ENCODE data around the gene PTPN13. TPM values are rescaled to one million over a fixed set of nuclear protein-coding genes. Genes with fewer than 3 reads are reported as not detected.

PTPN13 gene
- total RNA-seq, 3 donors from 2014 or later: 36.3 to 49.6 (median 41.3) TPM

DNA sequence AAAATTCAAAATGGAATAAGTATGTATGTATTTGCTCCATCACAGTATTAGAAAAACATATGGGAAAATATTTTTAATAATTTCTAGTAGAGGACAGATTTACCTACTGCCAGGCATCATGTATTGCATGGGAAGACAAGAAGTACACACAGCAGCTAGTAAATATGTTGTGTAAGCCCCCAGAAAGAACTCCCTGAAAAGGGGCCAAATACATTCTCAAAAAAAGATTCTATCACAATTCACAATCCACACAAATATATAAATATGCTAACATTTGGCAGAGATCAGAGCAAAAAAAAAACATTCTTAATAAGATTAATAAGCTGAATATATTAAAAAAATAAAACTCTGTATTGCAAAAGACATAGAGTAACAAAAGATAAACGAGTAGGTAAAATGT, 227.0 kb downstream of the PTPN13 start:
- H3K4me3 ChIP-seq: no peak overlapping the region
- DNase-seq (ENCODE audit: low spot score in 2 of 2): no peak
- no peaks in the 10 kb centered on the region for H3K27me3 ChIP-seq
- H3K4me1 ChIP-seq: no peaks in the 10 kb centered on the region
- intact Hi-C loops (cut with DNase I; ENCODE audit: low total_unique reads): no loop called here
- H3K36me3 ChIP-seq: no peaks in the 10 kb centered on the region
- TF ChIP-seq POLR2A (IDR thresholded peaks at IDR 0.05) (no peak), POLR2AphosphoS5 (IDR thresholded peaks at IDR 0.05) (no peak)
- TF ChIP-seq, protein P1, sequence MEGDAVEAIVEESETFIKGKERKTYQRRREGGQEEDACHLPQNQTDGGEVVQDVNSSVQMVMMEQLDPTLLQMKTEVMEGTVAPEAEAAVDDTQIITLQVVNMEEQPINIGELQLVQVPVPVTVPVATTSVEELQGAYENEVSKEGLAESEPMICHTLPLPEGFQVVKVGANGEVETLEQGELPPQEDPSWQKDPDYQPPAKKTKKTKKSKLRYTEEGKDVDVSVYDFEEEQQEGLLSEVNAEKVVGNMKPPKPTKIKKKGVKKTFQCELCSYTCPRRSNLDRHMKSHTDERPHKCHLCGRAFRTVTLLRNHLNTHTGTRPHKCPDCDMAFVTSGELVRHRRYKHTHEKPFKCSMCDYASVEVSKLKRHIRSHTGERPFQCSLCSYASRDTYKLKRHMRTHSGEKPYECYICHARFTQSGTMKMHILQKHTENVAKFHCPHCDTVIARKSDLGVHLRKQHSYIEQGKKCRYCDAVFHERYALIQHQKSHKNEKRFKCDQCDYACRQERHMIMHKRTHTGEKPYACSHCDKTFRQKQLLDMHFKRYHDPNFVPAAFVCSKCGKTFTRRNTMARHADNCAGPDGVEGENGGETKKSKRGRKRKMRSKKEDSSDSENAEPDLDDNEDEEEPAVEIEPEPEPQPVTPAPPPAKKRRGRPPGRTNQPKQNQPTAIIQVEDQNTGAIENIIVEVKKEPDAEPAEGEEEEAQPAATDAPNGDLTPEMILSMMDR (IDR thresholded peaks at IDR 0.05): no peak
- no peaks in the 10 kb centered on the region for H3K9me3 ChIP-seq
- no peak overlapping the region for H3K27ac ChIP-seq

DNA sequence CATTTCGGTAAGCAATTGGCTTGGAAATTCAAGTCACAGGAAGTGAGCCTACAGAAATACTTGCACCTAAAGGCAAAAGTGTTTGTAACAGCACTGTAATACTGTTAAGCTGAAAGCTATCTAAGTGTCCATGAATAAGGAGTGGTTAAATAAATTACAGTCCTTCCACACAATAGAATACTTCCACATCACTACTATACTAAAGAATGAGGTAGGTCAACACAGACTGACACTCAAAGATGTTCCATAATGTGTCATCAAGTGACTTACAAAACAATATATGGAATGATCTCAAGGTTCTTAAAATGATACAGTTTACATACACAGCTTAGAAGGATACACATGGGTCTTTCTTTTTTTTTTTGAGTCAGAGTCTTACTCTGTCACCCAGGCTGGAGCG, 228.0 kb downstream of the PTPN13 start:
- Histone ChIP-seq H3K4me1 (no peaks in the 10 kb centered on the region), H3K27me3 (no peaks in the 10 kb centered on the region), H3K36me3 (no peaks in the 10 kb centered on the region), H3K4me3 (no peak overlapping the region), H3K9me3 (no peaks in the 10 kb centered on the region), H3K27ac (no peak overlapping the region)
- TF ChIP-seq POLR2A (IDR thresholded peaks at IDR 0.05) (no peak), POLR2AphosphoS5 (IDR thresholded peaks at IDR 0.05) (no peak)
- TF ChIP-seq, protein P1 (IDR thresholded peaks at IDR 0.05): no peak
- DNase-seq (ENCODE audit: low spot score in 2 of 2): no peak
- intact Hi-C loops (cut with DNase I; ENCODE audit: low total_unique reads): no loop called here

DNA sequence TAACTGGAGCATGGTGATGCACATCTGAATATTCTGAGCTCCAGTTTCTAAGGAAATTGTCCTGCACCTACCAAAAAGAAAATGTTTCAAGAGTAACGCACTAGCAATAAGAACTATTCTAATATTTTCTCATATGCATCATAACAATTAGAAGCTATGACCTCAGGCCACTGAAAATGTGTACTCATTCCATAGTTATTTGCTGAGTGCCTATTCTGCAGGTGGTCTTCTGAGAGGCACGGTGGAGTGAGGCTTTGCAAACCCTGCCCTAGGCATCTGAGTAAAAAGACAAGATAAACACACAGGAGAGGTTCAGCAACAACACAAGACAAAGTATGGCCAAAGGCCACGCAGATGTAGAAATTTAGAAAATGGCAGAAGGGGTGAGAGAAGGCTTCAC, 231.4 kb downstream of the PTPN13 start:
- TF ChIP-seq, protein P1 (IDR thresholded peaks at IDR 0.05): no peak
- TF ChIP-seq POLR2A (IDR thresholded peaks at IDR 0.05) (no peak), POLR2AphosphoS5 (IDR thresholded peaks at IDR 0.05) (no peak)
- intact Hi-C loops (cut with DNase I; ENCODE audit: low total_unique reads): no loop called here

DNA sequence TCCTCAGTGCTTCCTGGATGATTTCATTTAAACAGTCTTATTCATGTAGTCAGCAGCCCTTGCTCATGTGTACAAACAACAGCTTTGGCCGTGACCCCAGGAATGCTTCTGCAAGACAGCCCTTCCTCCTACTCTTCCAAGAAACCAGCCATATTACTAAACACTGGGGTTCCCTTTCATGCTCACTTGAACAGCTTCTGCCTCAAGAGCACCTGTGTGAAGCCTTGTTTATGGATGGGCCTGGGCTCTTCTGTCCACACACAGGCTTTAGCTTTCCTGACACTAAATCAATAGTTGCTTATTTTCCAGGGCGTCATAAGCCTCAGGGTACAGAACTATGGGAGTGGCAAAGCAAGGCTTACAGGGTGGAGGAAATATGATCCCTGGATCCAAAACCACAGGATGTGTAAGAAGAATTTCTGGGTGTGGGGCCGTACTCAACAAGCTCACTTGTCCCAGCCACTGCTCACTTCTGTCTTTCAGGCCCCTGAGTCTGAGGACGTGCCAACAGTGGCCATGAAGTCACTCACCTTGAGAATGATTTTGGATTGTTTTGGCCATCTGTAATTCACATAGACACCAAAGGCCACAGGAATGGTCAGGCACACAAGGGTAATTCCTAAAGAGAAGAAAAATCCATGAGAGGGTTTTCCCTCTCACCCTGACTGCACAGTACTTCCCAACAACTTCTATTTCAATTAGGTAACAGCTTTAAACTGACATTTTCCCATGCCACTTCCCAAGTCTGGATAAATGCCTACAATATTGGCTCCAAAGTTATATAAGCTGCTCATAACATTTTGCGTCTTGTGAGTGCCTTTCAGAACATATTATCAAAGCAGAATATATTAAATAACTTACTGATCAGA, 237.4 kb downstream of the PTPN13 start:
- Histone ChIP-seq H3K9me3 (no peaks in the 10 kb centered on the region), H3K4me3 (peak overlapping the region in 1 of 3 donors; percentile 11), H3K36me3 (no peaks in the 10 kb centered on the region), H3K27ac (peak overlapping the region; percentile 62 to 72), H3K4me1 (peaks cover 0 to 3% of the 10 kb centered on the region in 2 donors), H3K27me3 (no peaks in the 10 kb centered on the region)
- DNase-seq (ENCODE audit: low spot score in 2 of 2): peak; percentile 55 to 61
- intact Hi-C loops (cut with DNase I; ENCODE audit: low total_unique reads): no loop called here
- peak in 1 of 3 donors; percentile 20 for TF ChIP-seq POLR2AphosphoS5 (IDR thresholded peaks at IDR 0.05)
- TF ChIP-seq, protein P1 (IDR thresholded peaks at IDR 0.05): no peak

More for the DNA sequence above, 231.4 kb downstream of the PTPN13 start:
- H3K4me1 ChIP-seq: no peaks in the 10 kb centered on the region
- no peak for DNase-seq (ENCODE audit: low spot score in 2 of 2)
- no peak overlapping the region for H3K4me3 ChIP-seq
- H3K36me3 ChIP-seq: no peaks in the 10 kb centered on the region
- no peaks in the 10 kb centered on the region for H3K9me3 ChIP-seq
- no peaks in the 10 kb centered on the region for H3K27me3 ChIP-seq
- H3K27ac ChIP-seq: no peak overlapping the region

DNA sequence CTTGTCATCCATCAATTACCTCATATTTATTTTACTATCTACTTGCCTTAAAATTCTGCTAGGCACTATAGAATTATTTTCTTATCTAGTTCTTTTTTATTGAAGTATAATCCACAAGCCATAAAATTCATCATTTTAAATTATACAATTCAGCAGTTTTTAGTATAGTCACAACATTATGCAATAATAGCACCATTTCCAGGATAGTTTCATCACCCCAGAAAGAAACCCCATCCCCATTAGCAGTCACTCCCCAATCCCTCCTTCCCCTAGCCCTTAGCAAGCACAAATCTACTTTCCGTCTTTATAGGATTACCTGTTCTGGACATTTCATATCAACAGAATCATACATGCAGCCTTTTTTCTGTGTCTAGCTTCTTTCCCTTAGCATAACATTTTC, 239.5 kb downstream of the PTPN13 start:
- no peak overlapping the region for H3K27ac ChIP-seq
- H3K36me3 ChIP-seq: no peaks in the 10 kb centered on the region
- peaks cover 0 to 3% of the 10 kb centered on the region in 2 donors for H3K4me1 ChIP-seq
- TF ChIP-seq, protein P1 (IDR thresholded peaks at IDR 0.05): no peak
- TF ChIP-seq POLR2AphosphoS5 (IDR thresholded peaks at IDR 0.05): no peak
- TF ChIP-seq POLR2A (IDR thresholded peaks at IDR 0.05): no peak
- no peaks in the 10 kb centered on the region for H3K9me3 ChIP-seq
- DNase-seq (ENCODE audit: low spot score in 2 of 2): no peak
- H3K4me3 ChIP-seq: no peak overlapping the region
- intact Hi-C loops (cut with DNase I; ENCODE audit: low total_unique reads): no loop called here
- H3K27me3 ChIP-seq: no peaks in the 10 kb centered on the region

Data from breast epithelium (tissue), 4 donors.